LNCAP (cell line): ENCODE results near the gene LCN6.

Experiments used
- CTCF ChIP-seq: fragments of 450-650 bp; IDR thresholded peaks from 2 replicates; pipeline ENCODE4 v1.5.1; 2017; ENCODE audit warnings: mild to moderate bottlenecking

The LCN6 gene

DNA sequence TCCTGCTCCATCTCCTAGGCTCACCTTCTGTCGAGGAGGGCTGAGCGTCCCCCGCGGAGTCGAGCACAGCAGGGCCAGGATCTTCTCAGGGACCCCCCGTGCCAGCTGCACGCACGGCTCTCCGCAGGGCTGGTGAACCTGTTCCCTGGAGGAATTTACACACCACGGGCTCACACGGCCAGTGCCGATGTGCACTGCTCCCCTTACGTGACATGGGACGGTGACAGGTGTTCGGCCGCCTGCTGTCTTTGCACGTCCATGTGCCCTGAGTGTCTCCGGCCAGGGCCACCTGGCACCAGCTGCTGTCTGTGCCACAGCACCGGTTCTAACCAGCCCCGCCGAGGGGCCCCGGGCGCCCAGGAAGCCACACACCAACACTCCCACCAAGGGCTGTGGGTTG lies 52.4 kb downstream of the LCN6 start:
- TF ChIP-seq CTCF = no peak

DNA sequence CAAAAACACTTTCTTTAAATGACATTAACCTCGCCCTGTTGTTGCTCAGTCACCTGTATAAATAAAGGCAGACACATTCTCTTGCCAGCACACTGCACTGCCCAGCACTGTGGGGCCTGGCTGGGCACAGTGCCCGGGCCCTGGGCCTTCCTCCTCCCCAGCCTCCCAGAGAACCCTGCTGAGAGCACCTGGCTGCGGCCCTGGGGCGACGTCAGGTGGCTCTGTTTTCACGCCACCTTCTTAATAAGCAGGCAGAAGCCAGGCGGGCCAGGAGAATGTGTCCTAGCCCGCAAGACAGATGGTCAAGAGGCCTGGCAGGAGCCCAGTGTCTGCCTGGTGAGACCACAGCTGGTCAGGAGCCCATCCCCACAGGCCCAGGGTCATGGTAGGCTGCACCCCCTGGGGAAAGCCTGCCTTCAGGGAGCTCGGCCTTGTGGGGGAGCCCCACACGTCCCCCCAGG lies 52.9 kb downstream of the LCN6 start:
- no peak for TF ChIP-seq CTCF

- no peak for TF ChIP-seq CTCF
Observed at GRCh38 chr9:136694872-136695247, 53.5 kb downstream of the LCN6 start.

DNA sequence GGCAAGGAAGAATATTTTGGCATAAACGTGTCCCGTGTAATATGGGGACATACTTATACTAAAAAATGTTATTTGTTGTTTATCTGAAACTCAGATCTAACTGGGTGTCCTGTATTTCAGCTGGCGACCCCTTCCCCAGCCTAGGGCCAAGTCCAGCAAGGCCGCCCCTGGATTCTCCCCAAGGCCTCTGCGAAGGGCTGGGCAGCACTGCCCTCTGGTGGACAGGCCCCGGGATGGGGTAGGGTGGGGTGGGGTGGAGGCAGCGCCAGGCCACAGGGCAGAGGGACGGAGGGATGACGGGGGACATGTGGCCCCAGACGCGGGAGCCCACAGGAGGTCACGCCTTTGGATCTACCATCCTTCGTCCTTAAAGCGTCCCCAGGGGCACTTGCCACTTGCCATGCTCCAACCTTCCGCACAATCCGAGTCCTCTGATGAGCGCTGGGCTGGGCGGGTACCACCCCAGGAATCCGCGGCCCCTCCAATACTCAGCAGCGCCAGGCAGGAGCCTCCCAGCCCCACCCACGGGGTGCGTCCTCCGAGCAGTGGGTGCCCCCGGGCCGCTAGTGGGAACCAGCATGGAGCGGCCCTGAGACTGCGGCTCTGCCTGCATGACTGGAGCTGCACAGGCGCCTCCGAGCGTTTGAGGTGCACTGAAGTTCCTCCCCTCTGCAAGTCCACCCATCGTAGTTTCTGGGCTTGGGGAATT lies 54.0 kb downstream of the LCN6 start:
- peak; percentile 85 for TF ChIP-seq CTCF
